Mononuclear cell (primary cell): Measurements from ENCODE around the gene GBX1. TPM values are rescaled to one million over a fixed set of nuclear protein-coding genes. Genes with fewer than 3 reads are reported as not detected.

ENCODE experiments used
- H3K27me3 ChIP-seq: 2 replicates; pipeline ENCODE4 v1.6.0; 2011; ENCODE audit warnings: low read length, control low read depth; ENCODE audit not compliant: insufficient read depth
- H3K4me1 ChIP-seq: 2 replicates; pipeline ENCODE4 v1.5.1; 2011; ENCODE audit warnings: mild to moderate bottlenecking, low read length, control low read depth; ENCODE audit not compliant: insufficient read depth
- H3K4me3 ChIP-seq: 2 replicates; pipeline ENCODE4 v1.5.1; 2011; ENCODE audit warnings: mild to moderate bottlenecking, low read length, moderate library complexity
- H3K9me3 ChIP-seq: 2 replicates; pipeline ENCODE4 v1.5.1; 2011; ENCODE audit warnings: low read depth, mild to moderate bottlenecking, control low read depth, low read length
- total RNA-seq: library from RNA; depleted of rRNA; stranded (reverse); fragments of >200 nt; gene quantifications from one replicate; pipeline ENCODE4 v1.2.3, GENCODE V29; 2012

The GBX1 gene
- total RNA-seq, 1 donor: not detected

DNA sequence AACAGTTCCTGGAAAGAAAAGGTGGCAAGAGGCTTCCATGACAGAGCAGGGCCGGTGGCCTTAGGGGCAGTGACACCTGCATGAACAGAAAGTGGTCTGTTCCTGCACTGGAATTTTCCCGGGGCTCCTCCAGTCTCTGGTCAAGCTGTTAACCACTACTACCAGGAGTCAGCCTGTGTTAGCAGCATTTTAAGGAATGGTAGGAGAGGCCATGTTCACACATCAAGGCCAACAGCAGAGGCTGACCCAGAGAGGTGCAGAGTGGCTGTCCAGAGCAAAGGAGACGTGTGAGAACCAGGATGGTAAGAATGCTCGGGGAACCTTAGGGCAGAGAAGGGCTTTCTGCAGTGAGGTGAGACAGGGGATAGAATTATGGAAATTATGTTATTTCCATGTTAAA, 34.3 kb upstream of the GBX1 start:
- no peaks in the 10 kb centered on the region for H3K27me3 ChIP-seq
- H3K4me3 ChIP-seq: no peak overlapping the region
- peaks cover 2% of the 10 kb centered on the region for H3K4me1 ChIP-seq
- H3K9me3 ChIP-seq: no peaks in the 10 kb centered on the region

DNA sequence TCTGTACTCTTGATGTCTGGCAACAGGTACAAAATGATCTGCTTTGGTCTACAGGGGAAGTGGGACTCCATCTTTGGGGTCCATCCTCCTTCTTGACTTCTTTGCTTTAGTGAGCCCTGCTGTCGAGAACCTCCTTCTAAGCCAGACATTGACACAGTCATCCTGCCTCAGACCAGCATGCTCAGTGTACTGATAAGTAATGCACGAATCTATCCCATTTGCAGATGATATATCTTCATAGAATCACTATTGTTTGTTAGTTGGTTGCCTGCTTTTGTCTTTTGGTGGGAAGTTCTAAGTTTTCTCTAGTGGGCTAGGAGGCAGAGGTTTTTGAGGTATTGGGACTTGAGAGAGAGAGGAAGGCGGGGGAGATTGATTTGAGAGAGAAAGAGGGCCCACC, 33.9 kb upstream of the GBX1 start:
- H3K27me3 ChIP-seq: no peaks in the 10 kb centered on the region
- H3K4me3 ChIP-seq: no peak overlapping the region
- H3K4me1 ChIP-seq: no peaks in the 10 kb centered on the region
- H3K9me3 ChIP-seq: no peaks in the 10 kb centered on the region

DNA sequence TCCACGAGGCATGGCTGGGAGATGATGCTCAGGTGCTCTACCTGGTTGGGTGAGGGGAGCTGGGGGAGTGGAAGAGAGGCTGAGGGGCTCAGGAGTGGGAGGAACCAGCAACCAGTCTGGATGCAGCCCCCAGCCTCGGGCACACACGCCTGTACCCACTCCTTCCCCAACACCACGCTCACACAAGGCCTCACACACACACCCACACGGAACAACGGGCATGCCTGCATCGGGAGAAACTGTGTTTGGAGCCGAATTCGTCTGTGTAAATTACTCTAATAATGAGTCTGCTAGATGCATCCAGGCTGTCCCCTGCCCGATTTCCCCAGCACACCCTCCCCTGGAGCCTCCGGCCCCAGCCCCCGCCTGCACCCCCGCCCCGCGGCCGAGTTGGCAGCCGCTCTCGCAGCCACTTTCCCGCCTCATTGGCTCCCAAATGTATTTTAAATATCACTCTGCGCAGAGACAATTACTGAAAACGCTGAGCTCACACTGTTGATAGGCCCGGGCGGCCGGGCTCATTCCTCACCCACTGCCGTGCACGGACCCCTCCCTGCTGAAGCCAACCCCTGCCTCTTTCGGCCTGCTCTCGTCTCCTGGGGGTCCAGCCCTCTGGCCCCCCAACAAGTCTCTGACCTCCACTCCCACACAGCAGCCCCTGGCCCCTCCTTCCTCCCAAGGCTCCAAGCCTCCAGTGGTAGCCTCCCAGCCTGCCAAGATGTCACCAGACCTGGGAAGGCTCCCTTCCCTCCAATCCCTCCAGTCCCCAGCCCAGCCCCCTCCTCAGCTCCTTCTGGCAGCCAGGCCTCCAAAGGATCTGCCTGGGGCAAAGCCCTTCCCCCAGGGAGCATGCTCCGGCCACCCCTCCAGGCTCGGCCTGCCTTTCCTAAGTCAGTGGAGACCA, 31.7 kb upstream of the GBX1 start:
- H3K27me3 ChIP-seq: no peaks in the 10 kb centered on the region
- no peaks in the 10 kb centered on the region for H3K9me3 ChIP-seq
- H3K4me3 ChIP-seq: no peak overlapping the region
- H3K4me1 ChIP-seq: no peaks in the 10 kb centered on the region

DNA sequence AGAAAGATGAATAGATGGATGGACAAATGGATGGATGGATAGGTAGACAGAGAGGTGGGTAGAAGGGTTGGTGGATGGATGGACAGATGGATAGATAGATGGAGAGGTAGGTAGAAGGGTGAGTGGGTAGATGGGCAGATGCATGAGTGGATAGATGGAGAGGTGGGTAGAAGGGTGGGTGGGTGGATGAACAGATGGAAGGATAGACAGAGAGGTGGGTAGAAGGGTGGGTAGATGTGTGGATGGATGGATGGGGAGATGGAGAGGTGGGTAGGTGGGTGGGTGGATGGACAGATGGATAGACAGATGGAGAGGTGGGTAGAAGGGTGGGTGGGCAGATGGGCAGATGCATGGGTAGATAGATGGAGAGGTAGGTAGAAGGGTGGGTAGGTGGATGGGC, 30.4 kb upstream of the GBX1 start:
- H3K9me3 ChIP-seq: no peaks in the 10 kb centered on the region
- no peaks in the 10 kb centered on the region for H3K27me3 ChIP-seq
- no peak overlapping the region for H3K4me3 ChIP-seq
- no peaks in the 10 kb centered on the region for H3K4me1 ChIP-seq

DNA sequence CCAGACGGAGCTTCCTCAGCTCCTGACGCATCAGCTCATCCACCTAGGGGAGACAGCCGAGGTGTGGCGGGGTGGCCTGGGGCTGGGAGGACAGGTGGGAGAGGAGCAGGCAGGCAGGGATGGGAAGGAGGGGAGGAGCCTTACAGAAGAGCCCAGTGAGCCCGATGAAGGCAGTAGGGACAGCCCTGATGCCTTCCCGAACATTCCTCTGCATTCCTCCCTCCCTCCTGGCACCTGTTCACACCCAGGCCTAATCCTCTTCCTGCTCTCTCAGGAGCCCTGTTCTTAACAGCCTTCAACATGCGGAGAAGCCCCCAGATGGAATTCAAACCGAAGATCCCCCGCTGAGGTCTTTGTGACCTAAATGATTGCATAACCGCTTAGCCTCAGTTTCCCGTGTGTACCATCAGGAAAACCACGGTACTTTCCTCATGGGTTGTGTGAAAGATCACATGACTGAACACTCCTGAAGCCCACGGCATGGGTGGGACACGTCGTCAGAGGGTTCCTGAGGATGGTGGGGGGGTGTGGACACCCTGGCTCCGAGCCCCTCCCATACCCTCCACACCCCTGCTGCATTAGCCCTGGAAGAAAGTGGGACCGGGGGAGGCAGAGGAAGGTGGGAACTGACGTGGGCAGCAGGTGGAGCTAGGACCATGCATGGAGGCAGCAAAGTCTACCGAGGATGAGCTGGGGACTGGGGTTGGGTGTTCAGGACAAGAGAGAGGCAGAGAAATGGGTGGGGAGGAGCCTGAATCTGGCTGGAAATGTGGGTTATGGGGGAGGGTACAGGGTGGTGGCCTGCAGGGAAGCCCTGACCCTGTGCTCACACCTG, 28.3 kb upstream of the GBX1 start:
- no peak overlapping the region for H3K4me3 ChIP-seq
- no peaks in the 10 kb centered on the region for H3K27me3 ChIP-seq
- H3K4me1 ChIP-seq: no peaks in the 10 kb centered on the region
- no peaks in the 10 kb centered on the region for H3K9me3 ChIP-seq

DNA sequence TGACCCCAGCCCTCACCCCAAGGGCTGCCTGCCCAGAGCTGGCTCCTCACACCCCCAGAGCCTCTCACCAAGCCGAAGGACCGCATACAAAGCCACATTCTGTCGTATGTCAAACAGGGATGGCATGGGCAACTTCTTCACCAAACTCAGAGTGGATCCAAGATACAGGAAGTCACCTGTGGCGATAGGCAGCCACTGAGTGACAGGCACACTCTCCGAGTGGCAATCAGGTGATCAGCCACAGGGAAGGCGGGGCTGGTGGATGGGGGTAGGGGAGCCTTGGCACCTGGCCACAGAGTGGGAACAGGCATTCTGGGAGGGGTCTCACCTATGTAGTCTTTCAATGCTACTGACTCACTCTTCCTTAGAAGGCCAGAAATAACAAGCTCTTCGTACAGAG, 26.7 kb upstream of the GBX1 start:
- H3K4me3 ChIP-seq: no peak overlapping the region
- no peaks in the 10 kb centered on the region for H3K27me3 ChIP-seq
- no peaks in the 10 kb centered on the region for H3K9me3 ChIP-seq
- H3K4me1 ChIP-seq: no peaks in the 10 kb centered on the region

DNA sequence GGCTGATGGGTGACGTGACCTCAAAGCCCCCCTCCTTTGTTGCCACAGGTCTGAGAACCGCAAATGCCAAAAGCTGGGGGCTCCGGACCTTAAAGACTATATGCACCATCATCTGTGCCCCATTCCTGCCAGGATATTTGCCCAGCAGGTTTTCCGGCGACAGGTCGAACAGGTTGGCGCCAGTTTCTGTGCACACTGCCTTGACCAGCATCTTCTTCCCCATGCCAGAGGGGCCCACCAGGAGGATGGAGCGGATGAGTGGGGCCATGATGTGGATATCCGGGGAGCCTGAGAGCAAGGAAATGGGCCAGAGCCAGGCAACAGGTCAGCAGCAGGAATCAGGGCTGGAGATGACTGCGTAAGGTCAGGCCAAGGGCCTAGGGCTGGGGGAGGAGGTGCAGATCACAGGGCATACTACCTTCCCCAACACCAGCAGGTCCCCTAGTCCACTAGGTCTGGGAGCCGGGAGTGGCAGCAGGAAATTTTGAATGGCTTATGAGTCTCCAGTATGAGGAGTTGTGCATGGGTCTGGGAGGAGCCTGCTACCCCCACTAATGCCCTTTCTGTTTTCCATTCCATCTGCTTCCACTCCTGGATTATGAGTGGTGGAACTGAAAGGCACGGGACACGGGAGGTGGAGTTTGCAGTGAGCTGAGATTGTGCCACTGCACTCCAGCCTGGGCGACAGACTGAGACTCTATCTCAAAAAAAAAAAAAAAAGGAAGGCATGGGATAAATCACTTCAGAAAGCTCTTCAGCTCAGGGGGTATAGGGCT, 25.9 kb upstream of the GBX1 start:
- H3K4me3 ChIP-seq: no peak overlapping the region
- no peaks in the 10 kb centered on the region for H3K4me1 ChIP-seq
- H3K27me3 ChIP-seq: no peaks in the 10 kb centered on the region
- H3K9me3 ChIP-seq: no peaks in the 10 kb centered on the region

DNA sequence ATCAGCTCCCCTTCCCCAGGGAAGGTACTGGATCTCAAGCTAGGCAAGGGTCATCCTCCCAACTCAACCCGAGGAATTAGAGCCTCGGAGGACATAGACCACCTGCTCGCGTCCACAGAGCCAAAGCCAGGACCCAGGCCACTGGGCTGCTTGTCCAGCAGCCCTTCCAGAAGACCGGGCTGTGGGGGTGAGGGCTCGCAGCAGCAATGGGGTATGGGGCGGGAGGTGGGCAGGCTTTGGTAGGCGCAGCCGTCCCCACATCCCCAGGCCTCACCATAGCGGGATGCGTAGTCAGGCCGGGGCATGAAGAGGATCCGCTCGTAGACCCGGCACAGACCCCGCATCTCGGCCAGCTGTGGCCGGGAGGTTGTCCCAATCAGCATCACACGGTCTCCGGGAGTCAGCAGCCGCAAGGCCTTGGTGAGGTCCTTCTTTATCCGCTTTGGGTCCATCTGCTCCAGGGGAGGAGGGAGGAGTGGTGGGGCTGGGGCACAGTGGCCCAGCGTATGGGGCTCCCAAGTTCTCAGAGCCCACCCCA, 24.6 kb upstream of the GBX1 start:
- no peak overlapping the region for H3K4me3 ChIP-seq
- no peaks in the 10 kb centered on the region for H3K4me1 ChIP-seq
- H3K27me3 ChIP-seq: no peaks in the 10 kb centered on the region
- no peaks in the 10 kb centered on the region for H3K9me3 ChIP-seq

DNA sequence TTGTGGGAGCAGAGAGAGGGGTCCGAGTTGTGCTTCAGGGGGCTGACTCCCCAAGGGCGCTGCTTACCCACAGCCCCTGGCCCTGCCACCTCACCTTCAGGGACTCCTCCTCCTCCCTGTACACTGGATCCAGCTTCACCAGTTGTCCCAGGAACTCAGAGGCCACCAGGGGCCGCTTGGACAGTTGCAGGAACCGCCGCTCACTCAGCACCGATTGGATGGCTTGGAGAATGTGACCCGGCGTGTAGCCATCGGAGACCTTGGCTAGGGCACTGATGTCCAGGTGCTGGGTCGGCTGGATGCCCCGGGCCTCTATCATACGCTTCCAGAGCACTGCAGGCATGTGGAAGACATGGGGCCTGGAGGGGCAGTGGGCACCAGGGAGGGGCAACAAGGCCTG, 24.1 kb upstream of the GBX1 start:
- Histone ChIP-seq H3K4me1 (no peaks in the 10 kb centered on the region), H3K9me3 (no peaks in the 10 kb centered on the region), H3K4me3 (no peak overlapping the region), H3K27me3 (no peaks in the 10 kb centered on the region)

DNA sequence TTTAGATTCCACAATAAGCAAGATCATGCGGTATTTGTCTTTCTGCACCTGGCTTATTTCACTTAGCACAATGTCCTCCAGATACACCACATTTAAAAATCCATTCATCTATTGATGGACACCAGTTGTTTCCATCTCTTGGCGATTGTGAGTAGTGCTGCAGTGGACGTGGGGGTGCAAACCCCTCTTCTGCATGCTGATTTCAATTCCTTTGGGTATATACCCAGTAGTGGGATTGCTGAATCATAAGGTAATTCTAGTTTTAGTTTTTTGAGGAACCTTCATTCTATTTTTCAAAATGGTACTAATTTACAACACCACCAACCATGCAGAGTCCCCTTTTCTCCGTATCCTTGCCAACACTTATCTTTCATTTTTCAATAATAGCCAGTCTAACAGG, 21.5 kb upstream of the GBX1 start:
- Histone ChIP-seq H3K4me1 (no peaks in the 10 kb centered on the region), H3K9me3 (no peaks in the 10 kb centered on the region), H3K4me3 (no peak overlapping the region)

DNA sequence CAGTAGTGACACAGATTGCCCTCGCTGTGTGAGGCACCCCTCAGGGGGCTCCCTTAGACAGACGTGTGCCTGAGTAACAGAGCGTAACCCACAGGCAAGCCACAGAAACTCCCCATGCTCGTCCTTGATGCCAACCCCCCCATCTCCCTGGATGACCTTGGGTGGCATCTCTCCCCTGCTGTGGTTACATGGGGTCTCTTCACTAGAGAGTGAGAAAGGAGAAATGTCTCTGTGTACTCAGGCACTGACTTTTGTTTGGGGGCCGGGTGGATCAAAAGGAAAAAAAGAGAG, 20.7 kb upstream of the GBX1 start:
- Histone ChIP-seq H3K9me3 (no peaks in the 10 kb centered on the region), H3K4me1 (no peaks in the 10 kb centered on the region), H3K27me3 (no peaks in the 10 kb centered on the region), H3K4me3 (no peak overlapping the region)

More for the DNA sequence above, 21.5 kb upstream of the GBX1 start:
- H3K27me3 ChIP-seq: no peaks in the 10 kb centered on the region

DNA sequence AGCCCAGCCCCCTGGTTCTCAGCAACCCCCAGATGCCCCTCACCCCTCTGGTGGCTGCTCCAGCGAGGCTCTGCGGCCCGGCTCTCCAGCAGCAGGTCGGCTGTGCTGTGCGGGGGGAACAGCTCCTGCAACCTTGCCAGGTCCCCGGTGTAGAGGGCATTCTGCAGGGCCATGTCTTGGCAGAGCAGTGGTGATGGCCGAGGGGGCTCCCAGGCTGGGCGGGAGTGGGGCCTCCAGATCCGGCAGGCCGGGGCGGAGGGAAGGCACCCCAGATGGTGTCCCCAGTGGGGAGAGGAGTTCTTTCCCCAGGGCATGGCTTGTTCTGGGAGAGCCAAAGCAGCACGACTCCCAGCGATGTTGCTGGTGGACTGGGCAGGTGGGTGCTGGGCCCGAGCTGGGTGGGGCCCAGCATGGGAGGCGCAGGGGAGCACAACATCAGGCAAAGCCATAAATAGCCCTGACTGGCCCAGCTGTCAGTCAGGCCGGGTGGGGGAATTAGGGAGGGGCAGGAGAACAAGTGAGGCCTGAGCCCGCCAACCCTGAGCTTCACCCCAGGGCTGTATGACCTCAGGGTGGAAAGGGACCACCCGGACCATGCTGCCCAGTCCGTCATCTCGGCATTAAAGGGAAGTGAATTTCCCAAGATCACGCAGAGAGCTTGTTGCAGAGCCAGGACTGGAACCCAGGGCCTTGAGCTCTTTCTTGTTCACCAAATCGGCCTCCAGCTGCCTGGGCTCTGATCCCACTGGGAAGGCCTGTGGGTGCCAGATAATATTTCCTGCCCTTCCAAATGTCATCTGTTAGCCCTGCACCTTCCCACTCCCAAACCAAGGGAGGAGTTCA, 20.1 kb upstream of the GBX1 start:
- Histone ChIP-seq H3K4me1 (no peaks in the 10 kb centered on the region), H3K4me3 (no peak overlapping the region), H3K9me3 (no peaks in the 10 kb centered on the region), H3K27me3 (no peaks in the 10 kb centered on the region)

DNA sequence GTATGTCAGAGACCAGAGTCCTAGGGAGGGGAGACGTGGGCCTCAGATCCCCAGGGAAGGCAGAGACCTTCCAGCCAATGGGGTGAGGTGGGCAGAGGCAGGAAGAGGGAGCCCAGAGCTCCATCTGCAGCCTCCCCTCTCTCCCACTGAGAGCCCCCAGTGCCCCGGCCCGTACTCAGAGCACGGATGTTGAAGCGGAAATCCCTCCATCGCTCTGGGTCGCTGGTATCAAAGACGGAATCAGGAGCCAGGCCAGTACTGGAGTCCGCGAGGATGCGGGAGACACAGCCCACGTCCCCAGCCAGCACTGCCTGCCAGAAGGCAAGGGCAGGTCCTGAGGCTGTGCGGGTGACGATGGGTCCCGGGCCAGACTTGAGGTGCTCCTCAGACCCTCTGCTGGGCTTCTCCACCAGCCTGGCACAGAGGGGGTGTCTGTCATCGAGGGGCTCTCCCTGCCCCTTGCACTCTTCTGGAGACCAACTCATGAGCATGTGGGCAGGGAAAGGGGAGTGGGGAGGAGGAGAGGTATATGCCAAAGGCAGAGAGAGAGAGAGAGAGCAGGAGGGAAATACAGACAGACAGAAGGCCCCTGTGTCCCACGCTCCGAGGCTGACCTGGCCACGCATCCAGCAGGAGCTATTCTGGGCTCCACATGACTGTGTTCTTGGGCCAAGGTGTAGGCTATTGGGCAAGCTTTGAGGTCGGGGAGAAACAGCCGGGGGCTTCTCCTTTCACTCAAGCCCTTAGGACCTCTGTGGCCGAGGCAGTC, 19.3 kb upstream of the GBX1 start, which contains the start of gene ASB10:
TSS of gene ASB10 (minus strand) at position 611 of the 769 bp plus-strand sequence. CDS start at position 491, 120 bp downstream.
- H3K4me3 ChIP-seq: no peak within 1 kb of the TSS
- H3K4me1 ChIP-seq: no peaks in the 10 kb centered on the region
- no peaks in the 10 kb centered on the region for H3K9me3 ChIP-seq
- no peaks in the 10 kb centered on the region for H3K27me3 ChIP-seq
